ENCODE results near the gene ENHO.

The ENHO gene

DNA sequence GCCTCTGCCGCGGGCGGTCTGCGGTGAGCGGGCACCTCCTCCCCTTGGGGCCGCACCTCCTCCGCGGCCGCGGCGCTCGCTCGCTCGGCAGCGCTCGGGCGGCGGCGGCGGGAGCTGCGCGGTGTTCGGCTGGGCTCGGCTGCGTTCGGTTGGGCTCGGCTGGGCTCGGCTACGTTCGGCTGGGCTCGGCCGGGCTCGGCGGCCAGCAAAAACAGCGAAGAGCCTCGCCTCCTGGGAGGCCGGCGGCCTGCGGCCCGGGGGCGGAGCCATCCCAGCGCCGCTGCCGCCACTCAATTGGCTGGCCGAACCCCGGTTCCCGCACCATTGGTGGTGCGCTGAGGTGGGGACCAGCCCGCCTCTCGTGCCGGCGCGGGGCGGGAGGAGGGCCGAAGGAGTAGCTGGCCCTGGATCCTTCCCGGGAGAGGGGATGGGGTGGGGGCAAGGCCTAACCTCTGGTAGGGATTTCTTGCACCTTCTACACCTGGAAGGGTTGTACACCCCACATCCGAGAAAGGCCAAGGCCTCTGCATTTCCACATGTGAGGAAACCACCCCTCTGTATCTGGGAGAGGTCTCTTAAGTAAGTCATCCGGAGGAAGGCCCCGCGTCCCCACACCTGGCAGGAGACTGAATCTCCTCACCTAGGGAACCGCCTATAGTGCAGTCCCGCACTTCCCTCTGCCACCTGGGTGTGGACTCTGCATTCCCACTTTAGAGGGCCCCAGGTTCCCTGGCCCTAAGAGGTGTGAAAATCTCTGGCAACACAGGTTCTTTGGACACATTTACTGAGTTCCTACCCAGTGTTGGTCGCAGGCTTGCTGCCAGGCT lies at the start of gene ENHO:
Gene ENHO, minus strand, starts transcription at position 20 of the 827 bp plus-strand sequence. CDS start 1,295 bp downstream, outside the sequence.
- no peaks in the 10 kb centered on the region for H3K79me2 ChIP-seq (ENCODE audit: insufficient read depth, low read depth)
- H3K27ac ChIP-seq = no peak within 1 kb of the TSS
- no peak for TF ChIP-seq CTCF (conservative IDR thresholded peaks at IDR 0.05; ENCODE audit: low read depth, low read length)

DNA sequence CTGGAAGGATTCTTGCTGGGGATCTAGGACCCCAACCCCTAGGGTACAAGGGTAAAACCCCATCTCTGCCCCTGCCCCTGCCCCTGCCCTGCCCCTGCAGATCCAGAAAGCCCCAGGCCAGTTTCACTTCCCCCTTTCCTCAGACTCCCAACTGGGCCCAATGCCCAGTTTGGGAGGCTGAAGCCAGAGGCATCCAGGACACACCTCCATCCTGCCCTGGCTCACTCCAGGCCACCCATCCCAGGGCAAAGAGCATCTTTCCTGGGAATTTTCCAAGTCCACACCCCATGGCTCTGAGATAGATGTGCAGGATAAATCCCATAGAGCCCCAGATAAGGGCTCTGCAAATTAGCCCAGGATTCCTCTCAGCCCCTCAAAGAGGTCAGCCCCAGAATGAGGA lies 49.3 kb upstream of the ENHO start:
- no peak for TF ChIP-seq CTCF (conservative IDR thresholded peaks at IDR 0.05; ENCODE audit: low read depth, low read length)
- Histone ChIP-seq H3K36me3 (ENCODE audit: insufficient read depth) (no peaks in the 10 kb centered on the region), H3K27ac (no peak overlapping the region), H3K27me3 (ENCODE audit: insufficient read depth, low read depth) (peaks cover 52% of the 10 kb centered on the region), H3K9ac (no peak overlapping the region), H3K4me2 (no peak overlapping the region), H3K4me3 (IDR thresholded peaks at IDR 0.05; ENCODE audit: insufficient read depth, low read depth, low read length) (no peak overlapping the region), H3K79me2 (ENCODE audit: insufficient read depth, low read depth) (no peaks in the 10 kb centered on the region), H2AFZ (ENCODE audit: low read depth) (no peak overlapping the region), H3K4me1 (ENCODE audit: low read depth, poor library complexity, severe bottlenecking) (no peaks in the 10 kb centered on the region), H4K20me1 (ENCODE audit: insufficient read depth) (no peaks in the 10 kb centered on the region)

More for the DNA sequence above, at the start of gene ENHO:
- Histone ChIP-seq H3K4me2 (peak within 1 kb of the TSS; percentile 73), H3K27me3 (ENCODE audit: insufficient read depth, low read depth) (peaks cover 12% of the 10 kb centered on the region; the same call in 1 of the 2 replicates), H2AFZ (ENCODE audit: low read depth) (peak within 1 kb of the TSS; percentile 93), H3K4me1 (ENCODE audit: low read depth, poor library complexity, severe bottlenecking) (peaks cover 5% of the 10 kb centered on the region), H3K9ac (no peak within 1 kb of the TSS; the same call in 1 of the 2 replicates), H3K4me3 (IDR thresholded peaks at IDR 0.05; ENCODE audit: insufficient read depth, low read depth, low read length) (no peak within 1 kb of the TSS), H3K36me3 (ENCODE audit: insufficient read depth) (no peaks in the 10 kb centered on the region), H4K20me1 (ENCODE audit: insufficient read depth) (no peaks in the 10 kb centered on the region)

GRCh38 chr9:34571481-34571810 lies 48.7 kb upstream of the ENHO start:
- Histone ChIP-seq H3K4me1 (ENCODE audit: low read depth, poor library complexity, severe bottlenecking) (no peaks in the 10 kb centered on the region), H3K27me3 (ENCODE audit: insufficient read depth, low read depth) (peaks cover 48% of the 10 kb centered on the region)

GRCh38 chr9:34570809-34571480 lies 48.2 kb upstream of the ENHO start:
- no peak overlapping the region for H2AFZ ChIP-seq (ENCODE audit: low read depth)
- H3K27ac ChIP-seq = no peak overlapping the region
- H3K4me3 ChIP-seq (IDR thresholded peaks at IDR 0.05; ENCODE audit: insufficient read depth, low read depth, low read length) = no peak overlapping the region
- no peaks in the 10 kb centered on the region for H4K20me1 ChIP-seq (ENCODE audit: insufficient read depth)
- H3K79me2 ChIP-seq (ENCODE audit: insufficient read depth, low read depth) = no peaks in the 10 kb centered on the region
- TF ChIP-seq CTCF (conservative IDR thresholded peaks at IDR 0.05; ENCODE audit: low read depth, low read length) = no peak
- H3K4me2 ChIP-seq = no peak overlapping the region
- no peaks in the 10 kb centered on the region for H3K4me1 ChIP-seq (ENCODE audit: low read depth, poor library complexity, severe bottlenecking)
- no peaks in the 10 kb centered on the region for H3K36me3 ChIP-seq (ENCODE audit: insufficient read depth)
- peaks cover 43% of the 10 kb centered on the region; the same call in 1 of the 2 replicates for H3K27me3 ChIP-seq (ENCODE audit: insufficient read depth, low read depth)
- H3K9ac ChIP-seq = no peak overlapping the region

More at GRCh38 chr9:34571481-34571810, 48.7 kb upstream of the ENHO start:
- Histone ChIP-seq H3K27ac (no peak overlapping the region), H2AFZ (ENCODE audit: low read depth) (no peak overlapping the region), H3K4me2 (no peak overlapping the region), H3K36me3 (ENCODE audit: insufficient read depth) (no peaks in the 10 kb centered on the region), H4K20me1 (ENCODE audit: insufficient read depth) (no peaks in the 10 kb centered on the region), H3K4me3 (IDR thresholded peaks at IDR 0.05; ENCODE audit: insufficient read depth, low read depth, low read length) (no peak overlapping the region), H3K79me2 (ENCODE audit: insufficient read depth, low read depth) (no peaks in the 10 kb centered on the region), H3K9ac (no peak overlapping the region)
- no peak for TF ChIP-seq CTCF (conservative IDR thresholded peaks at IDR 0.05; ENCODE audit: low read depth, low read length)
